Measurements from ENCODE around the gene RHO.

DNA sequence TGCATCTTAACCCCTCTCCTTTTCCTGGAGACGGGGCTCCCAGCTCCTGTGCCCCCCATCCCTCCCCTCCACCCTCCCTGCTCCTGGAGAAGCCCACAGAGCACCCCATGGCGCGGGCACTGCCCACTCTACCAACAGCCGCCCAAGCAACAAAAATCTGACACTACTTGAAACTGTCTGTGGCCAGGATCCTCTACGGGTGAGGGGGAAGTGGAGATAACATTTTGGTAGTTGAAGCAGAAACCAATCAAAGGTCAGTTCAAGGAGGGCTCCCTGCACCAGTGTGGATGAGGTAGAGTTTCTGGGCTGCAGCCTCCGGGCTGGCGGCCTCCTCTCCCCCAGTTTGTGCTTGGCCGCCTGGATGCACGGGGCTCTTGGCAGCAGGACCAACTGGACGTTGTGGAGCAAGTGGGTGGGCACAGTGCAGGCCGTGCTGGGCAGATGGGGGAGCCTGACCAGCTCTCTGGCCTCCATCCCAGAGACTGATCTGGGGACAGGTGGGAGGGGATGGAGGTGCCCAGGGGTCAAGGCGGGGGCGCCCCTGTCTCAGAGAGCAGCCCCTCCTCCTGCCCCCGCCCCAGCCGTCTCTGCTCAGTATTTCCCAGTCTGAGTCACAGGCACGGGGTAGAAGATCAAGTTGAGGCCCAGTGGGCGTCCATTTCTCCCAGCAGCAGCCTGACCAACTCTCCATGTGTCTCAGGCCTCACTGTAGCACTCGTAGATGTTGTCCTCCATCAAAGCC, 27.3 kb downstream of the RHO start:
- TF ChIP-seq, protein P1, sequence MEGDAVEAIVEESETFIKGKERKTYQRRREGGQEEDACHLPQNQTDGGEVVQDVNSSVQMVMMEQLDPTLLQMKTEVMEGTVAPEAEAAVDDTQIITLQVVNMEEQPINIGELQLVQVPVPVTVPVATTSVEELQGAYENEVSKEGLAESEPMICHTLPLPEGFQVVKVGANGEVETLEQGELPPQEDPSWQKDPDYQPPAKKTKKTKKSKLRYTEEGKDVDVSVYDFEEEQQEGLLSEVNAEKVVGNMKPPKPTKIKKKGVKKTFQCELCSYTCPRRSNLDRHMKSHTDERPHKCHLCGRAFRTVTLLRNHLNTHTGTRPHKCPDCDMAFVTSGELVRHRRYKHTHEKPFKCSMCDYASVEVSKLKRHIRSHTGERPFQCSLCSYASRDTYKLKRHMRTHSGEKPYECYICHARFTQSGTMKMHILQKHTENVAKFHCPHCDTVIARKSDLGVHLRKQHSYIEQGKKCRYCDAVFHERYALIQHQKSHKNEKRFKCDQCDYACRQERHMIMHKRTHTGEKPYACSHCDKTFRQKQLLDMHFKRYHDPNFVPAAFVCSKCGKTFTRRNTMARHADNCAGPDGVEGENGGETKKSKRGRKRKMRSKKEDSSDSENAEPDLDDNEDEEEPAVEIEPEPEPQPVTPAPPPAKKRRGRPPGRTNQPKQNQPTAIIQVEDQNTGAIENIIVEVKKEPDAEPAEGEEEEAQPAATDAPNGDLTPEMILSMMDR (IDR thresholded peaks at IDR 0.05; ENCODE audit: low read depth, low read length), result no peak
- TF ChIP-seq EZH2phosphoT487 (IDR thresholded peaks at IDR 0.05; ENCODE audit: low read depth), result no peak

All from OCI-LY3 (cell line).